Brain microvascular endothelial cell (primary cell): ENCODE measurements around the gene PDLIM4.

Source experiments
- DNase-seq: peaks from one replicate; pipeline ENCODE4 v3.0.0-alpha.2; 2020
- H3K27ac ChIP-seq: fragments of 250-450 bp; sonication (Bioruptor Pico); 2 replicates; pipeline ENCODE4 v1.5.1; 2020; ENCODE audit warnings: mild to moderate bottlenecking, moderate library complexity
- H3K27me3 ChIP-seq: fragments of 250-450 bp; sonication (Bioruptor Pico); replicated peaks from 2 replicates; pipeline ENCODE4 v1.5.1; 2020; ENCODE audit warnings: mild to moderate bottlenecking
- H3K36me3 ChIP-seq: fragments of 250-450 bp; sonication (Bioruptor Pico); replicated peaks from 2 replicates; pipeline ENCODE4 v1.5.1; 2020; ENCODE audit warnings: mild to moderate bottlenecking
- H3K4me3 ChIP-seq: 2 replicates; pipeline ENCODE4 v1.5.1; 2011; ENCODE audit warnings: low read depth, mild to moderate bottlenecking, control low read depth, low read length, moderate library complexity
- in situ Hi-C: cut with HindIII; loops from 2 replicates; pipeline ENCODE4 v1.10.0; 2017; ENCODE audit warnings: low sequenced_read_pairs, low pct_ligation_motif_present
- TF ChIP-seq, protein P1 (sequence below): IDR thresholded peaks from 2 replicates; pipeline ENCODE4 v1.5.1; 2011; ENCODE audit warnings: low read depth, mild to moderate bottlenecking, moderate library complexity, low read length, control low read depth, inconsistent platforms; ENCODE audit errors: missing control alignments

PDLIM4 gene

DNA sequence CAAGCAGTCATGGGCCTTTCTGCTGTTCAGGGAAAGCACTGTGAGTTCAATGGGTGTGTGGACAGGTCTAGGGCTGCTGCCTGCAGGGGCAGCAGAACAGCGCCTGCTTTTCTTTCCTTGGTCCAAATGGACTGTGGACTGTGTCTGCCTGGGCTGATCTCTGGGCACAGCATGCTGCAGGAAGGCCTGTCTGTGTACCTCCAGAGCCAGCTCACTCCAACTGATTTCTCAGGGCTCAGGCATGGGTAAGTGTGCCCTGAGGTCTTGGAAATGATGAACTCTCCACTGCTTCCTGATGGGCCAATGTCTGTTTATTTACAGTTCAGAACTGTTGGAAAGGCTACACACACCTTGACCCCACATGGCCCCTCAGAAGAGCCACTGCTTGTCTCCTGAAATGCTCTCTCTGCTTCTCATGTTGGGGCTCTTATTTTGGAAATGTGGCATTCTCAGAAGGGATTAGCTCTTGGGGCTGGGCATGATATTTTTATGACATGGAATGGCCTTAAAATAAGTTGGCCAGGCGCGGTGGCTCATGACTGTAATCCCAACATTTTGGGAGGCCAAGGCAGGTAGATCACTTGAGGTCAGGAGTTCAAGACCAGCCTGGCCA is 63.7 kb downstream of the PDLIM4 start:
- in situ Hi-C loops, result no loop called here
- no peaks in the 10 kb centered on the region for H3K36me3 ChIP-seq
- H3K27me3 ChIP-seq, result no peaks in the 10 kb centered on the region
- no peak for DNase-seq
- H3K4me3 ChIP-seq, result no peak overlapping the region
- TF ChIP-seq, protein P1, sequence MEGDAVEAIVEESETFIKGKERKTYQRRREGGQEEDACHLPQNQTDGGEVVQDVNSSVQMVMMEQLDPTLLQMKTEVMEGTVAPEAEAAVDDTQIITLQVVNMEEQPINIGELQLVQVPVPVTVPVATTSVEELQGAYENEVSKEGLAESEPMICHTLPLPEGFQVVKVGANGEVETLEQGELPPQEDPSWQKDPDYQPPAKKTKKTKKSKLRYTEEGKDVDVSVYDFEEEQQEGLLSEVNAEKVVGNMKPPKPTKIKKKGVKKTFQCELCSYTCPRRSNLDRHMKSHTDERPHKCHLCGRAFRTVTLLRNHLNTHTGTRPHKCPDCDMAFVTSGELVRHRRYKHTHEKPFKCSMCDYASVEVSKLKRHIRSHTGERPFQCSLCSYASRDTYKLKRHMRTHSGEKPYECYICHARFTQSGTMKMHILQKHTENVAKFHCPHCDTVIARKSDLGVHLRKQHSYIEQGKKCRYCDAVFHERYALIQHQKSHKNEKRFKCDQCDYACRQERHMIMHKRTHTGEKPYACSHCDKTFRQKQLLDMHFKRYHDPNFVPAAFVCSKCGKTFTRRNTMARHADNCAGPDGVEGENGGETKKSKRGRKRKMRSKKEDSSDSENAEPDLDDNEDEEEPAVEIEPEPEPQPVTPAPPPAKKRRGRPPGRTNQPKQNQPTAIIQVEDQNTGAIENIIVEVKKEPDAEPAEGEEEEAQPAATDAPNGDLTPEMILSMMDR, result no peak
- H3K27ac ChIP-seq, result no peak overlapping the region

DNA sequence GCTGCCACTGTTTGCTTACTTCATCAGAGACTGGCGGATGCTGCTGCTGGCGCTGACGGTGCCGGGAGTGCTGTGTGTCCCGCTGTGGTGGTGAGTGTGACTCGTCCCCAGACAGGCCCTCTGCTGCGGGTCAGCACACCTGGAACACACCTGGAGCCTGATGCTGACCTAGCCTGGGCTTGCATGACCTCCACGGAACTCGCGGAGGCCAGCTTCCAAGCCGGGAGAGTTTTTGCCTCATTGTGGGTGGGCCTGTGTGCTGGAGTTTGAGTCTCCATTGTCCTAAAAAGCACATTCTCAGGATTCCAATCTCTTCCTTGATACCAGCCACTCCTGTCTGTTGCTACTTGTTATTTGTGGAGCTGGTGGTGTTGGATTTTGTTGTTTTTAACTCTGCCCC is 64.8 kb downstream of the PDLIM4 start:
- TF ChIP-seq, protein P1, result no peak
- no peak overlapping the region for H3K27ac ChIP-seq

More for the DNA sequence above, 64.8 kb downstream of the PDLIM4 start:
- in situ Hi-C loops, result no loop called here
- H3K27me3 ChIP-seq, result no peaks in the 10 kb centered on the region
- no peak overlapping the region for H3K4me3 ChIP-seq
- DNase-seq, result no peak
- no peaks in the 10 kb centered on the region for H3K36me3 ChIP-seq
